Muscle layer of duodenum (tissue), 2 donors: ENCODE results near the gene ROS1.
"Not testable (repeated sequence)": the region's sequence is repeated elsewhere in the genome, so short reads cannot be mapped to it uniquely, and the experiment has no call there.

Source experiments
- H3K27ac ChIP-seq: one replicate; pipeline ENCODE4 v1.7.0; 2013; ENCODE audit warnings: mild to moderate bottlenecking, low read length
- H3K27me3 ChIP-seq: one replicate; pipeline ENCODE4 v1.7.0; 2013; ENCODE audit warnings: low read depth, mild to moderate bottlenecking, control low read depth, low read length
- H3K36me3 ChIP-seq, 2 donors: one replicate each; pipeline ENCODE4 v1.7.0; 2013; ENCODE audit warnings: low read length in 2 of 2, control low read depth in 1 of 2, mild to moderate bottlenecking in 1 of 2; ENCODE audit not compliant: insufficient read depth in 2 of 2, control insufficient read depth in 1 of 2
- H3K4me1 ChIP-seq, 2 donors: one replicate each; pipeline ENCODE4 v1.7.0; 2013; ENCODE audit warnings: low read length in 2 of 2, mild to moderate bottlenecking in 2 of 2, control low read depth in 1 of 2, moderate library complexity in 1 of 2; ENCODE audit not compliant: insufficient read depth in 2 of 2, control insufficient read depth in 1 of 2
- H3K4me3 ChIP-seq, 2 donors: one replicate each; pipeline ENCODE4 v1.7.0; 2013; ENCODE audit warnings: low read length in 2 of 2, low read depth in 1 of 2, mild to moderate bottlenecking in 1 of 2
- H3K9me3 ChIP-seq, 2 donors: one replicate each; pipeline ENCODE4 v1.7.0; 2013; ENCODE audit warnings: low read length in 2 of 2, control low read depth in 1 of 2, mild to moderate bottlenecking in 1 of 2; ENCODE audit not compliant: control insufficient read depth in 1 of 2
- donor health status: healthy.

The ROS1 gene

DNA sequence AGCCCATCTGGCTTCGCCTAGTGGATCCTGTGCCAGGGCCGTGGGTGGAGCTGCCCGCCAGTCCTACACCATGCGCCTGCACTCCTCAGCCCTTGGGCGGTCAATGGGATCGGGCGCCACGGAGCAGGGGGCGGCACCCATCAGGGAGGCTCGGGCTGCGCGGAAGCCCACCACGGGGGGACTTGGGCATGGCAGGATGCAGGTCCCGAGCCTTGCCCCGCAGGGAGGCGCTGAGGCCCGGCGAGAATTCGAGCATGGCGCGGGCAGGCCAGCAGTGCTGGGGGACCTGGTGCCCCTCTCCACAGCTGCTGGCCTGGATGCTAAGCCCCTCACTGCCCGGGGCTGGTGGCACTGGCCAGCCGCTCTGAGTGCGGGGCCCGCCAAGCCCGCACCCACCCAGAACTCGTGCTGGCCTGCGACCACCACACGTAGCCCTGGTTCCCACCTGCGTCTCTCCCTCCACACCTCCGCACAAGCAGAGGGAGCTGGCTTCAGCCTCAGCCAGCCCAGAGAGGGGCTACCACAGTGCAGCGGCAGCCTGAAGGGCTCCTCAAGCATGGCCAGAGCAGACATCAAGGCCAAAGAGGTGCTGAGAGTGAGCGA lies 52.4 kb downstream of the ROS1 start:
- H3K27me3 ChIP-seq, result no peaks in the 10 kb centered on the region
- no peak overlapping the region for H3K27ac ChIP-seq
- no peak overlapping the region for H3K4me3 ChIP-seq
- H3K4me1 ChIP-seq, result no peaks in the 10 kb centered on the region
- H3K36me3 ChIP-seq, result no peaks in the 10 kb centered on the region
- H3K9me3 ChIP-seq, result peaks cover 0 to 7% of the 10 kb centered on the region in 2 donors

DNA sequence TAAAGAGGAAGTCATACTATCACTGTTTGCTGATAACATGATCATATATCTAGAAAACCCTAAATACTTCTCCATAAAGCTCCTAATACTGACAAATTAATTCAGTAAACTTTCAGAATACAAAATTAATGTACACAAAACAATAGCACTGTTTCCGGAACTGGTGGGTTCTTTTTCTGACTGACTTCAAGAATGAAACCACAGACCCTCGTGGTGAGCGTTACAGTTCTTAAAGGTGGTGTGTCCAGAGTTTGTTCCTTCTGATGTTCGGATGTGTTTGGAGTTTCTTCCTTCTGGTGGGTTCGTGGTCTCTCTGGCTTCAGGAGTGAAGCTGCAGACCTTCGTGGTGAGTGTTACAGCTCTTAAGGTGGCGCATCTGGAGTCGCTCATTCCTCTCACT lies 53.5 kb downstream of the ROS1 start:
- H3K27me3 ChIP-seq, H3K9me3 ChIP-seq, H3K27ac ChIP-seq: not testable (repeated sequence)

DNA sequence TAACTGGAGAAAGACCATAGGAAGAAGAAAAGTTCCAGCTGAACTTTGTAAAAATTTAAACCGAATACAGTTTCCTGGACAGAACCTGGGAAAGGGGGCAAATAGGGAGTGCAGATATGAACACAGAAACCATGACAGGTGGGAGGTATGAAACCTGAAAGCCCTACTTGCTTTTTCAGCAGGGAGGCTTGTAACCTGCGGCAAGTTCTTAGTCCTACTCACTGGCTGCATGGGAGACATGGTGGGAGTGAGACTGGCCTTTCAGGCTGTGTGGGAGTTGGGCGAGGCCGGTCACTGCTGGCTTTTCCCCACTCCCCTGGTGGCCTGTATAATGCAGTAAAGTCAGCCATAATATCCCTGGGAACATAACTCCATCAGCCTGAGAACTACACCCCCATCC lies 54.2 kb downstream of the ROS1 start:
- no peak overlapping the region for H3K27ac ChIP-seq
- no peaks in the 10 kb centered on the region for H3K4me1 ChIP-seq
- H3K36me3 ChIP-seq, result no peaks in the 10 kb centered on the region
- no peak overlapping the region for H3K4me3 ChIP-seq
- peaks cover 0 to 7% of the 10 kb centered on the region in 2 donors for H3K9me3 ChIP-seq
- H3K27me3 ChIP-seq, result no peaks in the 10 kb centered on the region

More for the DNA sequence above, 53.5 kb downstream of the ROS1 start:
- H3K4me1 ChIP-seq, H3K36me3 ChIP-seq, H3K4me3 ChIP-seq: not testable (repeated sequence)

DNA sequence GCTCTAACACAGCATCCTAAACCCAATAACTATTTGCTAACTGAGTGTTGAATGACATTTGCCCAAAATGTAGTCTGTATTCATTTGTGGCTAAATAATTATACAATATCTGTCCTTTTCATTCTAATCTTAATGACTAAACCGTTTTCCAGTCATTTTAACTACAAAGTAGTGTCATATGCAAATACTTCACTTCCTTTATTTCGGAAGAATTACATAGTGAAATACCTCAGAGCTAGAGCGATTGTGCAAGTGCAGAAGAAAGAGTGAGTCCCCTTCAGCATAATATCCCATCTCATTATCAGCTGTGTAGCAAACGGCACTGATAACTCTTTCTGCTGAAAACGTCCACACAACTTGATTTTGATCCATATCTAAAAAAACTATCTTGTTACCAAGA lies 66.2 kb downstream of the ROS1 start:
- Histone ChIP-seq H3K27ac (no peak overlapping the region), H3K4me3 (no peak overlapping the region), H3K27me3 (no peaks in the 10 kb centered on the region), H3K4me1 (no peaks in the 10 kb centered on the region), H3K9me3 (no peaks in the 10 kb centered on the region), H3K36me3 (no peaks in the 10 kb centered on the region)

DNA sequence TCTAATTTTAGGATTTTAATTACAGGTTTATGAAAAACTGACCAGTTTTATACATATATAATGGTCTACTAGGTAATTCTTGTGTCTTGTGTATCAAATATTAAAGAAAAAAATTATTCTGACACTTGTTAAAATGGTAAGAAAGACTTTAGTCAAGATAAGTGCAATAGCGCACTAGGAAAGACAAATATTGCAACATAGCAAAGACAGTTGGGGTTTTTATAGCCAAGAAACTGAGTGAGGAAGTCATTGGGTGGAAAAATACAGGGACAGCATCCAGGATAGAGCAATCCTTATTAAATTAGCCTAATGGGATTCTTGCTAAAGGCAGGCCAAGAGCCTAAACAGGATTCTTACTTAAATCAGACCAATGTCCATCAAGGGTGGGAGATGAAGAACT lies 71.1 kb downstream of the ROS1 start:
- Histone ChIP-seq H3K27me3 (no peaks in the 10 kb centered on the region), H3K36me3 (no peaks in the 10 kb centered on the region), H3K4me3 (no peak overlapping the region), H3K9me3 (no peaks in the 10 kb centered on the region), H3K4me1 (no peaks in the 10 kb centered on the region), H3K27ac (no peak overlapping the region)

DNA sequence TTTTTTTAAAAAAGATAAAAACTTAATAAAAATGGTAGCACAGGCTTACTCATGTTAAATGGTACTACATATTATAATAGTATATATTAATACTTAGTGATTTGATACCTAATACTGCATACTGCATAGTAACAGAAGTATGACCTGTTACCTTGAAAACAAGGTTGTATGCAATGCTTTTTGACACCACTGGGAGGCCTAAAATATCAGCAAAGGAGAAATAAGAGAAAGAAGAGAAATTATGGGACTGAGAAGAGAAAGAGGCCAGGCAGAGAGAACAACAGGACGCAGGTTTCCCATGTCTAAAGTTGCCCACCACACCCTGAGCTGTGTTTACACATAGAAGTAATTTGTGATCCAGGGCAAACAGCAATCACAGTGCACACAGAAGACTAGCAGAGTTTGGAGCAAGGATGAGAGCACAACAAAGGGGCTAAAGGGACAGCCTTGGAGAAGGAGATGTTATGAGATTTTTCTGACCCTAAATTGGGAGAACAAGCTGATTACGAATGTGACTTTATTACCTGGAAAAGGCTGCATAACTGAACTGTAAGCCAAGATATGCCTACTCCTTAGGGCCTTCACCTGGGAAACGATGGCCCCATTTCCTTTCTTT lies 73.2 kb downstream of the ROS1 start:
- H3K27ac ChIP-seq, result no peak overlapping the region
- no peaks in the 10 kb centered on the region for H3K27me3 ChIP-seq
- H3K4me1 ChIP-seq, result no peaks in the 10 kb centered on the region
- H3K36me3 ChIP-seq, result no peaks in the 10 kb centered on the region
- H3K9me3 ChIP-seq, result no peaks in the 10 kb centered on the region
- no peak overlapping the region for H3K4me3 ChIP-seq

DNA sequence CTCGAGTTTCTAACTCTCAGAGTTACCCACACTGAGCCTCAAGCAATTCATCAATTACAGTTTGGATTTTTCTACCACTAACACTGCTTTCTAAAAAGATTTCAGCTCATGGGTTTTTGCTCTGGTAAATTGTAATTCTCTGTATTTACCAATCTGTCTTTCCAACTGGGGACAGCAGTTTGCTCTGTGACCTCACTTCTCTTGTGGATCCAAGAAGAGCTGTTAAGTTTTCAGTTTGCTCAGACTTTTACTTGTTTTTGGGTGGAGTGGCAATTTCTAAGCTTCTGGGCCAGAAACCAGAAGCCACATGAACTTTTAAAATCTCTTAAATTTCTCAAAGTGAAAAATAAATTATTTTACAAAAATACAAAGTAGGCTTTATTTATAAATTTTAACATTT lies 74.2 kb downstream of the ROS1 start:
- Histone ChIP-seq H3K9me3 (no peaks in the 10 kb centered on the region), H3K27ac (no peak overlapping the region), H3K36me3 (no peaks in the 10 kb centered on the region), H3K27me3 (no peaks in the 10 kb centered on the region), H3K4me3 (no peak overlapping the region), H3K4me1 (no peaks in the 10 kb centered on the region)

DNA sequence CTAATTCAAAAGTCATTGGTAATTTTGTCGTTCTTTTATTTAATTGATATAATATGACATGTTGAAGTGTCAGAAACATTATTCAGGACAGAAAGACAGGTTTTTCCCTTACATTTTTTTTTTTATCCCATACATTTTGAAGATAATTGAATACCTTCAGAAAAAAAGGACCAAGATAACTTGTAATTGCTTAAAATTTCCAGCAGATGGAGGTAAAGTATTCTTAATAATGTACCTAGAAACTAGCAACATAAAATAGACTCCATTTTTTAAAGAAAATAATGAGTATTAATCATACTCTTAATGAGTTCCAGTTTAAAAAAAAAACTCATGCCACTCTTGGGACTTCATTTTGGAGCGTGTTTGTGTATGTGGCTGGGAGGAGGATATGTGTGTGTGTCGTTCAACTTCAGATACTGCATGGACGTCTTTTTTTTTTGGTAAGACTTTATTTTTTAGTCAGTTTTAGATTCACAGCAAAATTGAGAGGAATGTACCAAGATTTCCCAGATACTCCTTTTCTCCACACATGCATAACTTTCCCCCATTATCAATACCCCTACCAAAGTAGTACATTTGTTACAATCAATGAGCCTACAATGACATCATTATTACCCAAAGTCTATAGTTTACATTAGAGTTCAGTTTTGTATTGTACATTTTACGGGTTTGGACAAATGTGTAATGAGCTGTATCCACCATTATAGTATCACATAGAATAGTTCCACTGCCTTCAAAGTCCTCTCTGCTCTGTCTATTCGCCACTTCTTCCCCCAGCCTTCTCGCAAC lies 79.4 kb downstream of the ROS1 start:
- Histone ChIP-seq H3K9me3 (no peaks in the 10 kb centered on the region), H3K4me1 (no peaks in the 10 kb centered on the region), H3K27ac (no peak overlapping the region), H3K36me3 (no peaks in the 10 kb centered on the region), H3K4me3 (peak overlapping the region in 1 of 2 donors; percentile 9), H3K27me3 (no peaks in the 10 kb centered on the region)

DNA sequence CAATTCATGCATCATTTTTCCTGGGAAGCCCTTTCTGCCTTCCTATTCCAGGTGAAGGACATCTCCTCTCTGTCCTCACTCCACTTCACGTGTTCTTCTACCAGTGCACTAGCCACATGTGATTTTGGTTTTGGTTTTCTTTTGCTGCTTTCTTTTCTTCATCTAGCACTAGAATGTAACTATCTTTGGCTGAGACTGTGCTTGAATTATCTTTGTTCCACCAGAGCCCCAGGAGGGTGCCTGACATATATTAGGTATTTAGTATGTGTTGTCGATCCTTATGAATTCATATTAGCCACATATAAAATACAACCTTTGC lies 80.5 kb downstream of the ROS1 start:
- Histone ChIP-seq H3K4me1 (no peaks in the 10 kb centered on the region), H3K36me3 (no peaks in the 10 kb centered on the region), H3K27me3 (no peaks in the 10 kb centered on the region), H3K4me3 (no peak overlapping the region), H3K27ac (no peak overlapping the region), H3K9me3 (no peaks in the 10 kb centered on the region)

DNA sequence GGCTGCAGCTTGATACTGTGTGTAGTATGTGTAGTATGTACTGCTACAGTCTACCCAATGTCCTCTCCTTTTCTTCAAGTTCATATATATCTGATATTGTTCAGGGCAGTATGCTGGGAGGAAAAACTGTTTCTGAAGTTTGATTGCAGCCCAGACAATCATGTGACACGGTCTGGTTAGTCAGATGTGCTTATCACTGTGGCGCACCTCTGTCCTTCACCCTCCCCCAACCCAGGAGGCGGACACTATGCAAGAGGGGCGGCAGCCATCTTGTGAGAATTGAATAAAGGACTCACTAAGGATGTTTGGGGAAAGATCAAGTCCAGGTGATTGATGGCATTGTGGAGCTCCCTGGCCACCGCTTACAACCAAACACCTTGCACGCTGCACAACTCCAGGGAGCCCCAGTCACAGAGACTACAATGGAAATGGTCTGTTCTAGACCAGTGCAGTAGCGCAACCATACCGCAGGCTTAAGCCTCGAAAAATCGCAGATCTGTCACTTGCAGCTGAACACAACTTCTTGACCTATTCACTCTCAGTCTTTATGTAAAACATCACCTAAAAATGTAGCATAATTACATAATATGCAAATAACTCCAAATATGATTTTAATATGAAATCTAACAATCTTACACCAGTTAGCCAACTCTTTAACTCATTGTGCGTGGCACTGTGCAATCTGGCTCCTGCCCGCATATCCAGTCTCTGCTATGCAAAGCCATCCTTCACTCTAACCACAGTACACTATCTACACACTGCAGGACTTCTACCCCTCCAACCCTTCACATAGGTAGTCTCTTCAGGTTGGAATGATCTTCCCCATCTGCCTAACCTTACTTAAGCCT lies 81.1 kb downstream of the ROS1 start:
- H3K27ac ChIP-seq, result no peak overlapping the region
- H3K4me1 ChIP-seq, result no peaks in the 10 kb centered on the region
- no peak overlapping the region for H3K4me3 ChIP-seq
- H3K9me3 ChIP-seq, result no peaks in the 10 kb centered on the region
- no peaks in the 10 kb centered on the region for H3K27me3 ChIP-seq
- H3K36me3 ChIP-seq, result no peaks in the 10 kb centered on the region

DNA sequence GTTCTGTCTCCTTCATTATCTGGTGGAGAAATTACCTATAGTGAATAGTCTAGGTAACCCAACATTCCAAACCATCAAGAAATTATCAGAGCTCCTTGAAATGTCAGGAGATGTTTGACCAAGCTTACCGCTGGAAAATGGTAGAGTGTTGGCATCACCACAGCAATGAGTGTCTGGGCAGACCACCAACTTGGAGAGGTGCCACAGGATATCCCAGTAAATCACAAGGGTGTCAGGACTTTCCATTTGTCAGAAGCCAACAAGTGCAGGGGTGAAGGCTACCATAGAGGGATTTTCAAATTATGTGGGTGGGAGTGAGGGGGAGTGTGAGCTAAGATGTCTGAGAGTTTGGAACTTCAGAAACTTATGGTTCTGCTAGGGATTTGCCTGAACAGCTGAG lies 87.2 kb downstream of the ROS1 start:
- H3K27ac ChIP-seq, result no peak overlapping the region
- H3K36me3 ChIP-seq, result no peaks in the 10 kb centered on the region
- H3K4me3 ChIP-seq, result no peak overlapping the region
- no peaks in the 10 kb centered on the region for H3K4me1 ChIP-seq
- H3K9me3 ChIP-seq, result no peaks in the 10 kb centered on the region
- no peaks in the 10 kb centered on the region for H3K27me3 ChIP-seq
